HCT116 (cell line): Measurements from ENCODE around the gene DHX30. TPM values are rescaled to one million over a fixed set of nuclear protein-coding genes. Genes with fewer than 3 reads are reported as not detected.

Source experiments
- ATAC-seq: fragments of 200-7000 bp; cut with Tn5 transposase; 2 replicates; pipeline ENCODE4 v1.9.1; 2020; ENCODE audit warnings: mild to moderate bottlenecking, moderate library complexity
- BruUV-seq: library from RNA; stranded (reverse); fragments of 400-500 nt; replicated peaks from 2 replicates; lab custom pipeline; 2021; lab: Mats Ljungman, UMichigan
- CTCF ChIA-PET: fragments of 300-600 bp; sonication (Branson Sonifier 250); formaldehyde crosslinking; loops from one replicate; lab custom pipeline; 2021; ENCODE audit warnings: antibody characterized with exemption; lab: Charles Lee
- POLR2A ChIA-PET: fragments of 300-600, 350-600 bp; sonication (Branson Sonifier 250); formaldehyde crosslinking; loops from one replicate; lab custom pipeline; 2021; ENCODE audit warnings: antibody characterized with exemption; lab: Charles Lee
- RAD21 ChIA-PET, 2 experiments: fragments of 300-600 bp; sonication (Branson Sonifier 250); formaldehyde crosslinking; loops; one replicate each; lab custom pipeline; 2023; ENCODE audit warnings: low total read pairs in 2 of 2; ENCODE audit not compliant: uncharacterized antibody in 2 of 2, unreplicated experiment in 2 of 2, low non-redundant PET in 1 of 2; lab: Charles Lee
- DNase-seq: peaks from one replicate; pipeline ENCODE4 v3.0.0-alpha.2; 2010; ENCODE audit warnings: low read depth, low spot score
- H2AFZ ChIP-seq: fragments of 200-600 bp; shearing (Covaris generic), sonication (generic); 2 replicates; pipeline ENCODE4 v1.6.1; 2017; ENCODE audit warnings: low read depth, mixed run types, mixed read lengths, antibody characterized with exemption, low read length; ENCODE audit not compliant: poor library complexity, severe bottlenecking
- H3K27ac ChIP-seq: 2 replicates; pipeline ENCODE4 v1.5.1; 2012; ENCODE audit warnings: low read depth, low read length
- H3K27me3 ChIP-seq: fragments of 200-600 bp; sonication (generic); 2 replicates; pipeline ENCODE4 v1.6.1; 2016; ENCODE audit warnings: mixed run types, low read length, mixed read lengths; ENCODE audit not compliant: insufficient read depth
- H3K36me3 ChIP-seq, 2 experiments: fragments of 200-500 bp in 1 of 2; fragments of 200-600 bp in 1 of 2; sonication (Bioruptor generic) in 1 of 2; sonication (generic) in 1 of 2; 2 replicates each; pipeline versions ENCODE4 v1.5.1 to v1.6.1; 2014 to 2016; ENCODE audit warnings: low read length in 2 of 2, inconsistent platforms in 1 of 2, mixed read lengths in 1 of 2, mixed run types in 1 of 2; ENCODE audit not compliant: insufficient read depth in 2 of 2, control insufficient read depth in 1 of 2
- H3K4me1 ChIP-seq, 2 experiments: fragments of 200-600 bp in 1 of 2; sonication (generic) in 1 of 2; 2 replicates each; pipeline versions ENCODE4 v1.5.1 to v1.6.1; 2012 to 2017; ENCODE audit warnings: low read length in 2 of 2, inconsistent platforms in 1 of 2, mild to moderate bottlenecking in 1 of 2, mixed read lengths in 1 of 2, mixed run types in 1 of 2, moderate library complexity in 1 of 2; ENCODE audit not compliant: insufficient read depth in 2 of 2, control insufficient read depth in 1 of 2
- H3K4me2 ChIP-seq: fragments of 200-600 bp; sonication (generic); 2 replicates; pipeline ENCODE4 v1.6.1; 2017; ENCODE audit warnings: mixed run types, low read length, mixed read lengths
- H3K4me3 ChIP-seq, 2 experiments: fragments of 200-600 bp in 1 of 2; sonication (generic) in 1 of 2; replicated peaks in 1 of 2; 2 replicates each; pipeline ENCODE4 v1.5.1; 2011 to 2016; ENCODE audit warnings: low read length in 2 of 2, control low read depth in 1 of 2, low read depth in 1 of 2, mild to moderate bottlenecking in 1 of 2, mixed read lengths in 1 of 2, mixed run types in 1 of 2
- H3K79me2 ChIP-seq: fragments of 200-600 bp; sonication (generic); 2 replicates; pipeline ENCODE4 v1.6.1; 2017; ENCODE audit warnings: mild to moderate bottlenecking, mixed run types, low read length, moderate library complexity, mixed read lengths; ENCODE audit not compliant: insufficient read depth
- H3K9ac ChIP-seq: fragments of 200-600 bp; sonication (generic); 2 replicates; pipeline ENCODE4 v1.6.1; 2016; ENCODE audit warnings: low read length, mixed read lengths
- H3K9me2 ChIP-seq: fragments of 200-600 bp; sonication (generic), shearing (Covaris generic); 2 replicates; pipeline ENCODE4 v1.6.1; 2017; ENCODE audit warnings: mixed run types, mild to moderate bottlenecking, moderate library complexity; ENCODE audit not compliant: insufficient read depth
- H3K9me3 ChIP-seq, 2 experiments: fragments of 200-500 bp in 1 of 2; fragments of 200-600 bp in 1 of 2; sonication (Bioruptor generic) in 1 of 2; sonication (generic) in 1 of 2; 2 replicates each; pipeline ENCODE4 v1.6.1; 2014 to 2017; ENCODE audit warnings: low read length in 2 of 2, mixed read lengths in 2 of 2, inconsistent platforms in 1 of 2, low read depth in 1 of 2, mild to moderate bottlenecking in 1 of 2, mixed run types in 1 of 2, moderate library complexity in 1 of 2; ENCODE audit not compliant: control insufficient read depth in 1 of 2, insufficient read depth in 1 of 2
- H4K20me1 ChIP-seq: fragments of 200-600 bp; sonication (generic), shearing (Covaris generic); 2 replicates; pipeline ENCODE4 v1.6.1; 2017; ENCODE audit warnings: mixed run types, mild to moderate bottlenecking, moderate library complexity; ENCODE audit not compliant: insufficient read depth
- ATF3 ChIP-seq: IDR thresholded peaks from 2 replicates; pipeline ENCODE4 v1.6.1; 2012
- CBX3 ChIP-seq: IDR thresholded peaks from 2 replicates; pipeline ENCODE4 v1.6.1; 2012; ENCODE audit warnings: low read depth
- CEBPB ChIP-seq: IDR thresholded peaks from 2 replicates; pipeline ENCODE4 v1.6.1; 2012; ENCODE audit warnings: low read depth
- ELF1 ChIP-seq: IDR thresholded peaks from 2 replicates; pipeline ENCODE4 v1.6.1; 2012; ENCODE audit warnings: low read depth, borderline replicate concordance
- EZH2 ChIP-seq: fragments of 200-600 bp; sonication (generic); IDR thresholded peaks from 2 replicates; pipeline ENCODE4 v1.6.1; 2017; ENCODE audit warnings: antibody characterized with exemption, mixed run types
- FOSL1 ChIP-seq: IDR thresholded peaks from 2 replicates; pipeline ENCODE4 v1.6.1; 2012; ENCODE audit warnings: low read depth
- JUND ChIP-seq: IDR thresholded peaks from 2 replicates; pipeline ENCODE4 v1.6.1; 2012
- MAX ChIP-seq: IDR thresholded peaks from 2 replicates; pipeline ENCODE4 v1.6.1; 2012
- POLR2A ChIP-seq: IDR thresholded peaks from 2 replicates; pipeline ENCODE4 v1.7.0; 2011; ENCODE audit warnings: borderline replicate concordance; ENCODE audit not compliant: insufficient read depth, insufficient read length; ENCODE audit errors: extremely low read depth
- POLR2AphosphoS5 ChIP-seq: IDR thresholded peaks from 2 replicates; pipeline ENCODE4 v1.6.1; 2011; ENCODE audit warnings: mild to moderate bottlenecking, low read depth, low read length, moderate library complexity
- RAD21 ChIP-seq: IDR thresholded peaks from 2 replicates; pipeline ENCODE4 v1.6.1; 2012; ENCODE audit warnings: low read depth, mild to moderate bottlenecking
- SIN3A ChIP-seq: IDR thresholded peaks from 2 replicates; pipeline ENCODE4 v1.6.1; 2012; ENCODE audit warnings: low read depth
- SP1 ChIP-seq: IDR thresholded peaks from 2 replicates; pipeline ENCODE4 v1.6.1; 2012; ENCODE audit warnings: low read depth
- SRF ChIP-seq: IDR thresholded peaks from 2 replicates; pipeline ENCODE4 v1.6.1; 2012; ENCODE audit warnings: low read depth
- TCF7L2 ChIP-seq: IDR thresholded peaks from 2 replicates; pipeline ENCODE4 v1.7.0; 2011; ENCODE audit warnings: borderline replicate concordance, inconsistent platforms; ENCODE audit not compliant: insufficient read depth, insufficient read length; ENCODE audit errors: extremely low read depth
- YY1 ChIP-seq: IDR thresholded peaks from 2 replicates; pipeline ENCODE4 v1.6.1; 2011; ENCODE audit warnings: low read length, low read depth, moderate library complexity, mild to moderate bottlenecking; ENCODE audit not compliant: insufficient replicate concordance; ENCODE audit errors: extremely low read depth
- ZBTB33 ChIP-seq: IDR thresholded peaks from 2 replicates; pipeline ENCODE4 v1.6.1; 2011; ENCODE audit warnings: mild to moderate bottlenecking, low read length, moderate library complexity; ENCODE audit not compliant: insufficient replicate concordance; ENCODE audit errors: extremely low read depth
- ZNF274 ChIP-seq: fragments of 200-500 bp; sonication (Bioruptor generic); IDR thresholded peaks from 2 replicates; pipeline ENCODE4 v1.6.1; 2014; ENCODE audit warnings: mild to moderate bottlenecking, low read depth, low read length, inconsistent platforms
- intact Hi-C: fragments of 100-400 bp; cut with micrococcal nuclease; formaldehyde crosslinking; loops from 2 replicates; pipeline ENCODE4 v1.10.0; 2022
- total RNA-seq: library from RNA; stranded (reverse); gene quantifications from one replicate; pipeline ENCODE4 v1.2.1, GENCODE V29; 2021; ENCODE audit not compliant: unreplicated experiment
- TF ChIP-seq, protein P1 (sequence below), 3 experiments: fragments of 200-600 bp in 1 of 3; sonication (generic) in 1 of 3; IDR thresholded peaks in 2 of 3; conservative IDR thresholded peaks in 1 of 3; 2 replicates each; pipeline ENCODE4 v1.5.1; 2012 to 2017; ENCODE audit warnings: low read depth in 2 of 3, low read length in 2 of 3, antibody characterized with exemption in 1 of 3, borderline replicate concordance in 1 of 3, control low read depth in 1 of 3, mild to moderate bottlenecking in 1 of 3, mixed read lengths in 1 of 3, mixed run types in 1 of 3, moderate library complexity in 1 of 3; ENCODE audit not compliant: insufficient read depth in 1 of 3
- TF ChIP-seq, protein P2 (sequence below): IDR thresholded peaks from 2 replicates; pipeline ENCODE4 v1.6.1; 2012; ENCODE audit warnings: low read depth

The DHX30 gene
- total RNA-seq, 1 experiment from 2014 or later: 114 TPM

- TF ChIP-seq ELF1: no peak
Measured at GRCh38 chr3:47874913-47875312, 72.0 kb downstream of the DHX30 start (continued).

- Histone ChIP-seq H3K4me2 (no peak overlapping the region), H3K79me2 (no peaks in the 10 kb centered on the region), H3K4me3 (no peak overlapping the region), H3K27me3 (no peaks in the 10 kb centered on the region), H3K36me3 (peaks cover 4 to 8% of the 10 kb centered on the region in 2 experiments; a peak in 3 of 4 replicates), H2AFZ (no peak overlapping the region), H3K9ac (no peak overlapping the region), H3K9me3 (no peaks in the 10 kb centered on the region), H3K9me2 (no peaks in the 10 kb centered on the region), H3K4me1 (no peaks in the 10 kb centered on the region), H3K27ac (no peak overlapping the region), H4K20me1 (no peaks in the 10 kb centered on the region)
- POLR2A ChIA-PET: no interaction called here
- no TSS peak for BruUV-seq
- ATAC-seq: no peak
- CTCF ChIA-PET: no interaction called here
- RAD21 ChIA-PET: no interaction called here
- no peak for DNase-seq
- no peak for TF ChIP-seq ATF3
- no peak for TF ChIP-seq CEBPB
- no peak for TF ChIP-seq SIN3A
- no peak for TF ChIP-seq JUND
- TF ChIP-seq POLR2A: no peak
- TF ChIP-seq ZBTB33: no peak
- TF ChIP-seq TCF7L2: no peak
- TF ChIP-seq SRF: no peak
- no peak for TF ChIP-seq RAD21
- no peak for TF ChIP-seq CBX3
- TF ChIP-seq, protein P1, sequence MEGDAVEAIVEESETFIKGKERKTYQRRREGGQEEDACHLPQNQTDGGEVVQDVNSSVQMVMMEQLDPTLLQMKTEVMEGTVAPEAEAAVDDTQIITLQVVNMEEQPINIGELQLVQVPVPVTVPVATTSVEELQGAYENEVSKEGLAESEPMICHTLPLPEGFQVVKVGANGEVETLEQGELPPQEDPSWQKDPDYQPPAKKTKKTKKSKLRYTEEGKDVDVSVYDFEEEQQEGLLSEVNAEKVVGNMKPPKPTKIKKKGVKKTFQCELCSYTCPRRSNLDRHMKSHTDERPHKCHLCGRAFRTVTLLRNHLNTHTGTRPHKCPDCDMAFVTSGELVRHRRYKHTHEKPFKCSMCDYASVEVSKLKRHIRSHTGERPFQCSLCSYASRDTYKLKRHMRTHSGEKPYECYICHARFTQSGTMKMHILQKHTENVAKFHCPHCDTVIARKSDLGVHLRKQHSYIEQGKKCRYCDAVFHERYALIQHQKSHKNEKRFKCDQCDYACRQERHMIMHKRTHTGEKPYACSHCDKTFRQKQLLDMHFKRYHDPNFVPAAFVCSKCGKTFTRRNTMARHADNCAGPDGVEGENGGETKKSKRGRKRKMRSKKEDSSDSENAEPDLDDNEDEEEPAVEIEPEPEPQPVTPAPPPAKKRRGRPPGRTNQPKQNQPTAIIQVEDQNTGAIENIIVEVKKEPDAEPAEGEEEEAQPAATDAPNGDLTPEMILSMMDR (IDR thresholded peaks at IDR 0.05 in 2 of 3, conservative IDR thresholded peaks at IDR 0.05 in 1 of 3; ENCODE audit: borderline replicate concordance in 1 of 3, insufficient read depth in 1 of 3, low read depth in 2 of 3, low read length in 2 of 3): no peak
- no peak for TF ChIP-seq POLR2AphosphoS5
- no peak for TF ChIP-seq ZNF274
- no peak for TF ChIP-seq FOSL1
- no peak for TF ChIP-seq YY1
- TF ChIP-seq, protein P2, sequence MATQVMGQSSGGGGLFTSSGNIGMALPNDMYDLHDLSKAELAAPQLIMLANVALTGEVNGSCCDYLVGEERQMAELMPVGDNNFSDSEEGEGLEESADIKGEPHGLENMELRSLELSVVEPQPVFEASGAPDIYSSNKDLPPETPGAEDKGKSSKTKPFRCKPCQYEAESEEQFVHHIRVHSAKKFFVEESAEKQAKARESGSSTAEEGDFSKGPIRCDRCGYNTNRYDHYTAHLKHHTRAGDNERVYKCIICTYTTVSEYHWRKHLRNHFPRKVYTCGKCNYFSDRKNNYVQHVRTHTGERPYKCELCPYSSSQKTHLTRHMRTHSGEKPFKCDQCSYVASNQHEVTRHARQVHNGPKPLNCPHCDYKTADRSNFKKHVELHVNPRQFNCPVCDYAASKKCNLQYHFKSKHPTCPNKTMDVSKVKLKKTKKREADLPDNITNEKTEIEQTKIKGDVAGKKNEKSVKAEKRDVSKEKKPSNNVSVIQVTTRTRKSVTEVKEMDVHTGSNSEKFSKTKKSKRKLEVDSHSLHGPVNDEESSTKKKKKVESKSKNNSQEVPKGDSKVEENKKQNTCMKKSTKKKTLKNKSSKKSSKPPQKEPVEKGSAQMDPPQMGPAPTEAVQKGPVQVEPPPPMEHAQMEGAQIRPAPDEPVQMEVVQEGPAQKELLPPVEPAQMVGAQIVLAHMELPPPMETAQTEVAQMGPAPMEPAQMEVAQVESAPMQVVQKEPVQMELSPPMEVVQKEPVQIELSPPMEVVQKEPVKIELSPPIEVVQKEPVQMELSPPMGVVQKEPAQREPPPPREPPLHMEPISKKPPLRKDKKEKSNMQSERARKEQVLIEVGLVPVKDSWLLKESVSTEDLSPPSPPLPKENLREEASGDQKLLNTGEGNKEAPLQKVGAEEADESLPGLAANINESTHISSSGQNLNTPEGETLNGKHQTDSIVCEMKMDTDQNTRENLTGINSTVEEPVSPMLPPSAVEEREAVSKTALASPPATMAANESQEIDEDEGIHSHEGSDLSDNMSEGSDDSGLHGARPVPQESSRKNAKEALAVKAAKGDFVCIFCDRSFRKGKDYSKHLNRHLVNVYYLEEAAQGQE: no peak
- TF ChIP-seq SP1: no peak
- no peak for TF ChIP-seq MAX
- TF ChIP-seq EZH2: no peak
- intact Hi-C loops: no loop called here
Measured at GRCh38 chr3:47877290-47877689, 74.4 kb downstream of the DHX30 start.
